Measurements from ENCODE around the gene SNAP23.

Gene SNAP23

DNA sequence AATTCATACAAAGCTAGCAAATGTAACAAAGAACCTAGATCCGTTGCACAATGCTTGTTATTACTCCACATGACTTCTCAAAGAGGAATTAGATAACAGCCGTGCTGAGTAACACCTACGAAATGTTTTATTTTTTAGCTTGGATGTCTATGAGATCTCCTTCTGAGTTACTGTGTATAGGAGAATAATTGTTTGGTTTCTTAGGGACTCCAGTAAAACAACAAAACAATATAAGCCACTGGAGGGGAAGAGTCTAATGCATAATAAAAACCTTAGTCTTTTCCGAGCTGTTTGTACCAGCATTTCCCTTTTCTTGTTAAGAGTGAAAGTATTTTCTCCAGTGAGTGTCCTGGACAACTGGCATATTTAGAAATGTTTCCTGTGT lies 15.6 kb downstream of the SNAP23 start:
- Histone ChIP-seq H3K9ac (ENCODE audit: low read length) (no peak overlapping the region), H3K9me2 (replicated peaks; ENCODE audit: insufficient read depth, low read length) (no peaks in the 10 kb centered on the region), H3K79me2 (ENCODE audit: low read length) (no peaks in the 10 kb centered on the region), H3K27ac (ENCODE audit: low read length) (no peak overlapping the region), H4K20me1 (ENCODE audit: insufficient read depth, low read length) (no peaks in the 10 kb centered on the region), H3K36me3 (replicated peaks; ENCODE audit: insufficient read depth, low read length) (no peaks in the 10 kb centered on the region), H3F3A (ENCODE audit: insufficient read depth, low read length) (no peaks in the 10 kb centered on the region), H3K4me2 (ENCODE audit: low read depth, low read length) (no peak overlapping the region), H3K4me3 (ENCODE audit: low read length) (no peak overlapping the region), H3K9me3 (replicated peaks; ENCODE audit: insufficient read depth, low read length) (no peaks in the 10 kb centered on the region), H2AFZ (ENCODE audit: low read length) (no peak overlapping the region), H3K4me1 (ENCODE audit: low read length) (no peaks in the 10 kb centered on the region), H3K27me3 (replicated peaks; ENCODE audit: insufficient read depth, low read length) (no peaks in the 10 kb centered on the region)
- no peak for DNase-seq
- TF ChIP-seq, protein P1, sequence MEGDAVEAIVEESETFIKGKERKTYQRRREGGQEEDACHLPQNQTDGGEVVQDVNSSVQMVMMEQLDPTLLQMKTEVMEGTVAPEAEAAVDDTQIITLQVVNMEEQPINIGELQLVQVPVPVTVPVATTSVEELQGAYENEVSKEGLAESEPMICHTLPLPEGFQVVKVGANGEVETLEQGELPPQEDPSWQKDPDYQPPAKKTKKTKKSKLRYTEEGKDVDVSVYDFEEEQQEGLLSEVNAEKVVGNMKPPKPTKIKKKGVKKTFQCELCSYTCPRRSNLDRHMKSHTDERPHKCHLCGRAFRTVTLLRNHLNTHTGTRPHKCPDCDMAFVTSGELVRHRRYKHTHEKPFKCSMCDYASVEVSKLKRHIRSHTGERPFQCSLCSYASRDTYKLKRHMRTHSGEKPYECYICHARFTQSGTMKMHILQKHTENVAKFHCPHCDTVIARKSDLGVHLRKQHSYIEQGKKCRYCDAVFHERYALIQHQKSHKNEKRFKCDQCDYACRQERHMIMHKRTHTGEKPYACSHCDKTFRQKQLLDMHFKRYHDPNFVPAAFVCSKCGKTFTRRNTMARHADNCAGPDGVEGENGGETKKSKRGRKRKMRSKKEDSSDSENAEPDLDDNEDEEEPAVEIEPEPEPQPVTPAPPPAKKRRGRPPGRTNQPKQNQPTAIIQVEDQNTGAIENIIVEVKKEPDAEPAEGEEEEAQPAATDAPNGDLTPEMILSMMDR (IDR thresholded peaks at IDR 0.05; ENCODE audit: low read length) = no peak
- no peak for TF ChIP-seq EZH2 (optimal IDR thresholded peaks at IDR 0.05; ENCODE audit: low read depth, low read length)
- no peak for TF ChIP-seq EZH2phosphoT487 (IDR thresholded peaks at IDR 0.05; ENCODE audit: low read length)

DNA sequence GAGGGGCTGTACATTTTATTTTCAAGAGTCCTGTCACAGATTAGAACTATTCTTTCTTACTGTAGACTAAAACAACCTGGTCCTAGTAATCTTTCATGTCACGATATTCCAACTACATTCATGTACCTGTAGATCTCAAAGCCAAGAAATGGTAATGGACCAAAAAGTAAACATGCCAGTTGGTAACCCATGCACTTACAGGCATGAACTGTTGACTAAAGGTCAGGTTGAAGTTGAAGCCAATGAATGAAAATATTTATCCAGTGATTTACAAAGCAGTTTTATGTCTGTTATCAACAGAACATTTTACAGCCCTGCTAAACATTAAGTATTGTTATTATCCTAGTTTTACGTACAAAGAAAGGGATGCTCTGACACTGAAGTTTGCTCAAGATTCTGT lies 27.9 kb downstream of the SNAP23 start:
- Histone ChIP-seq H4K20me1 (ENCODE audit: insufficient read depth, low read length) (no peaks in the 10 kb centered on the region), H3K9me2 (replicated peaks; ENCODE audit: insufficient read depth, low read length) (no peaks in the 10 kb centered on the region), H3K9me3 (replicated peaks; ENCODE audit: insufficient read depth, low read length) (no peaks in the 10 kb centered on the region), H3K36me3 (replicated peaks; ENCODE audit: insufficient read depth, low read length) (no peaks in the 10 kb centered on the region), H3F3A (ENCODE audit: insufficient read depth, low read length) (no peaks in the 10 kb centered on the region), H3K4me3 (ENCODE audit: low read length) (no peak overlapping the region), H3K4me2 (ENCODE audit: low read depth, low read length) (no peak overlapping the region), H3K27me3 (replicated peaks; ENCODE audit: insufficient read depth, low read length) (no peaks in the 10 kb centered on the region), H3K9ac (ENCODE audit: low read length) (no peak overlapping the region), H3K4me1 (ENCODE audit: low read length) (no peaks in the 10 kb centered on the region), H2AFZ (ENCODE audit: low read length) (no peak overlapping the region), H3K79me2 (ENCODE audit: low read length) (no peaks in the 10 kb centered on the region), H3K27ac (ENCODE audit: low read length) (no peak overlapping the region)
- no peak for DNase-seq
- no peak for TF ChIP-seq EZH2phosphoT487 (IDR thresholded peaks at IDR 0.05; ENCODE audit: low read length)
- TF ChIP-seq, protein P1 (IDR thresholded peaks at IDR 0.05; ENCODE audit: low read length) = no peak
- no peak for TF ChIP-seq EZH2 (optimal IDR thresholded peaks at IDR 0.05; ENCODE audit: low read depth, low read length)

DNA sequence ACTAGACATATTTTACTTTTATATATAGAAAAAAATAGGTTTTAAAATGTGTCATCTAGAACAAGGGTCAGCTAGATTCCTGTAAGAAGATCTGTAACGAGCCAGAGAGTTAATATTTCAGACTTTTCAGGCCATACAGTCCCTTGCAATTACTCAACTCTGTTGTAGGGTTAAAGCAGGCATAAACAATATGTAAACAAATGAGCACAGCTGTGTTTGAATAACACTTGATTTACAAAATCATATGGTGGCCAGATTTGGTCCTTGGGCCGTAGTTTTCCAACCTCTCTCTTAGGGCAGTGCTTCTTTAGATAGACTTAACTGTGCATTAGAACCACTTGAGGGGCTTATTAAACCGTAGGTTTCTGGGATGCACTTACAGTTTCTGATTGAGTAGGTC lies 33.5 kb downstream of the SNAP23 start:
- Histone ChIP-seq H3K9ac (ENCODE audit: low read length) (no peak overlapping the region), H3K79me2 (ENCODE audit: low read length) (no peaks in the 10 kb centered on the region), H3K9me2 (replicated peaks; ENCODE audit: insufficient read depth, low read length) (no peaks in the 10 kb centered on the region), H3K9me3 (replicated peaks; ENCODE audit: insufficient read depth, low read length) (no peaks in the 10 kb centered on the region), H2AFZ (ENCODE audit: low read length) (no peak overlapping the region), H3F3A (ENCODE audit: insufficient read depth, low read length) (no peaks in the 10 kb centered on the region), H4K20me1 (ENCODE audit: insufficient read depth, low read length) (no peaks in the 10 kb centered on the region), H3K4me1 (ENCODE audit: low read length) (no peaks in the 10 kb centered on the region), H3K4me3 (ENCODE audit: low read length) (no peak overlapping the region), H3K36me3 (replicated peaks; ENCODE audit: insufficient read depth, low read length) (no peaks in the 10 kb centered on the region), H3K4me2 (ENCODE audit: low read depth, low read length) (no peak overlapping the region), H3K27me3 (replicated peaks; ENCODE audit: insufficient read depth, low read length) (no peaks in the 10 kb centered on the region), H3K27ac (ENCODE audit: low read length) (no peak overlapping the region)
- TF ChIP-seq, protein P1 (IDR thresholded peaks at IDR 0.05; ENCODE audit: low read length) = no peak
- TF ChIP-seq EZH2phosphoT487 (IDR thresholded peaks at IDR 0.05; ENCODE audit: low read length) (no peak), EZH2 (optimal IDR thresholded peaks at IDR 0.05; ENCODE audit: low read depth, low read length) (no peak)
- no peak for DNase-seq
